22Rv1 (cell line): Measurements from ENCODE around the gene OLR1.

Experiments
- H3K27ac ChIP-seq: fragments of 450-650 bp; 2 replicates; pipeline ENCODE4 v1.5.1; 2017
- CTCF ChIP-seq: fragments of 450-650 bp; IDR thresholded peaks from 2 replicates; pipeline ENCODE4 v1.5.1; 2017; ENCODE audit warnings: mild to moderate bottlenecking
- ZFX ChIP-seq: fragments of 450-650 bp; IDR thresholded peaks from 2 replicates; pipeline ENCODE4 v1.6.1; 2017; ENCODE audit warnings: antibody characterized with exemption, borderline replicate concordance

Gene OLR1

GRCh38 chr12:10174986-10175614, 3.2 kb upstream of the OLR1 start:
- no peak for TF ChIP-seq CTCF
- TF ChIP-seq ZFX: no peak
- H3K27ac ChIP-seq: no peak overlapping the region

- no peak overlapping the region for H3K27ac ChIP-seq
- TF ChIP-seq CTCF (no peak), ZFX (no peak)
Measured at GRCh38 chr12:10170216-10170615, 1.7 kb downstream of the OLR1 start.

GRCh38 chr12:10169104-10169503, 2.8 kb downstream of the OLR1 start:
- TF ChIP-seq CTCF (no peak), ZFX (no peak)
- H3K27ac ChIP-seq: no peak overlapping the region

GRCh38 chr12:10167599-10167998, 4.3 kb downstream of the OLR1 start:
- H3K27ac ChIP-seq: no peak overlapping the region
- TF ChIP-seq CTCF: no peak
- TF ChIP-seq ZFX: no peak

- no peak overlapping the region for H3K27ac ChIP-seq
- TF ChIP-seq ZFX (no peak), CTCF (no peak)
Measured at GRCh38 chr12:10165421-10165820, 6.5 kb downstream of the OLR1 start.

GRCh38 chr12:10163084-10163483, 8.8 kb downstream of the OLR1 start:
- H3K27ac ChIP-seq: no peak overlapping the region

More at GRCh38 chr12:10163084-10163483, 8.8 kb downstream of the OLR1 start:
- TF ChIP-seq CTCF (no peak), ZFX (no peak)
